HL-60/S4 treated with phorbol 12-myristate 13-acetate at 8.2 ng/mL for 4 days and 3 days (cell line): ENCODE data around the gene SZT2.
"Not testable (repeated sequence)": the region's sequence is repeated elsewhere in the genome, so short reads cannot be mapped to it uniquely, and the experiment has no call there.

ENCODE experiments used
- in situ Hi-C: fragments of 300-500 bp; cut with MboI; formaldehyde crosslinking; loops from 2 replicates; pipeline ENCODE4 v1.15.0; 2022; ENCODE audit warnings: low sequenced_read_pairs

The SZT2 gene

DNA sequence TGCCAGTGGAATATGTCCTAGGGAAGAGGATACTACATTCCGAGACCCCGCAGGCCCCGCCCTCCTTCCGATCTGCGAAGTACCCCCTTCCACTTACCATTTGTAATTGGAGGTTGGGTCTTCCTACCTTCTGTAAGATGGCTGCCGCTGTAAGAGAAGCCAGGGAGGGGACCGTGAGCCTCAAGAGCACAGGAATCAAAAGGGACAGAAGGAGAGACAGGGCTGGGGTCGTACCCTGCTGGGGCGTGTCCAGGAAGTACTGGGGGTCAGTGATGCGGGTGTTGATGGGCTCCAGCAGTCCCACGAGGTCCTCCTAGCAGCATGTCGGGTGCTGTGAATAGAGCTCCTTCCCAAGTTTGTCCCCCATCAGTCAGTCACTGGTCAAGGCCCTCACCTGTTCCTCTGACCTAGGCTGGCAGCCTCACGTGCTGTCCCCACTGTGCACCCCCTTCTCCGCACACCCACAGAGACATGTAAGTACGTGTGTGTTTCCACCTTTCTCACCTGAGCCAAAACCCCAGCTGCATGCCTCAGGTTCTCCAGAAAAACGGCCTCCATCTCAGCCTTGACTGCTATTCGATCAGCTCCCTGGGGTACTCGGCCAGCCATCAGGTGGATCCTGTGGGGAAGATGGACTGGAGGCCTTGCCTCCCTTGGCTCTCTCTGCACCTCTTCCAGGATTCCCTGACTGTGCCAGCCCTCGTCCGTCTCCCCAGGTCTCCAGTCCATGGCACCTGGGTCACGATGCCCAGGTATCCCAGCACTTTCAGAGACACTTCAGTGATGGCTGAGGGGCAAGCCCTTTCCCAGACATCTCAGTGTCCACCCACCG lies 62.2 kb downstream of the SZT2 start:
- in situ Hi-C loops: no loop called here

GRCh38 chr1:43452789-43453441 lies 63.2 kb downstream of the SZT2 start:
- in situ Hi-C loops: no loop called here

DNA sequence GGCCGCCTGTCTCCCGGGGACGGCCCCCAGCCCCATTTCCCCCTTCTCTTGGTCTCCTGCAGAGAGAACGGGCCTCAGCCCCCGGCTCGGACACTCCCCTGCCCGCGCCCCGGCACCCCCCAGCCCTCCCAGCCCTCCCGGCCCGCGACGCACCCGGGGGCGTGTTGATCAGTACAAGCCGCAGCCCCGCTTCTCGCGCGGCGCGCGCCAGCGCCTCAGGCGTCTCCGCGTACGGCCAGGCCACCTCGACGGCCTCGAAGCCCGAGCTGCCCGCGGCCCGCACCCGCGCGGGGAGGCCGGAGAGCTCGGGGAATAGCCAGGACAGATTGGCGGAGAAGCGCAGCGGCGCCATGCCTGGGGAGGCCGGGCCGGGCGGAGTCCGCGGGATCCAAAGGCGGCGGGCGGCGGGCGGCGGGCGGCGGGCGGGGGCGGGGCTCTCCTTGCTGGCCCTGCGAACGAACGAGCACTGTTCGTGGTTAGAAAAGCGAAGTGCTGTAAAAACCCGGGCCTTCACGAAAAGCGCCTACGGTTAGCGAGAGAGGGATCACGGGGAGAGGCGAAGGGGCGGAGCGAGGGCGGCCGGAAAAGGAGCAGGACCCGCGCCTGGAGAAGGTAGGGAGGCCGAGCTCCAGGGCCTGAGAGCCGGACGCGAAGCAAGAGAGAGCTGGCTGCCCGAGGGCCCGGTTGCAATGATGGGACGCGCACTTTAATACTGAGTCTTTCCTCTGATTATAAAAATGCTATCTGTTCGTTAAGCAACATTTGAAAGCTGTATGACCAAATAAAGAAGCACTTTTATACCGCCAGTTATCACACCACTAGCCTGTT lies 64.0 kb downstream of the SZT2 start, which contains the start of gene HYI:
Gene HYI (minus strand): TSS at position 490 of the 828 bp plus-strand sequence. CDS start 138 bp downstream, at position 352.
- in situ Hi-C loops: no loop called here

- in situ Hi-C loops: no loop called here
Observed at GRCh38 chr1:43454270-43455011, 64.7 kb downstream of the SZT2 start.

- in situ Hi-C loops: no loop called here
Observed at GRCh38 chr1:43455213-43455889, 65.7 kb downstream of the SZT2 start.

- in situ Hi-C loops: not testable (repeated sequence)
Observed at GRCh38 chr1:43458379-43458778, 68.7 kb downstream of the SZT2 start.

DNA sequence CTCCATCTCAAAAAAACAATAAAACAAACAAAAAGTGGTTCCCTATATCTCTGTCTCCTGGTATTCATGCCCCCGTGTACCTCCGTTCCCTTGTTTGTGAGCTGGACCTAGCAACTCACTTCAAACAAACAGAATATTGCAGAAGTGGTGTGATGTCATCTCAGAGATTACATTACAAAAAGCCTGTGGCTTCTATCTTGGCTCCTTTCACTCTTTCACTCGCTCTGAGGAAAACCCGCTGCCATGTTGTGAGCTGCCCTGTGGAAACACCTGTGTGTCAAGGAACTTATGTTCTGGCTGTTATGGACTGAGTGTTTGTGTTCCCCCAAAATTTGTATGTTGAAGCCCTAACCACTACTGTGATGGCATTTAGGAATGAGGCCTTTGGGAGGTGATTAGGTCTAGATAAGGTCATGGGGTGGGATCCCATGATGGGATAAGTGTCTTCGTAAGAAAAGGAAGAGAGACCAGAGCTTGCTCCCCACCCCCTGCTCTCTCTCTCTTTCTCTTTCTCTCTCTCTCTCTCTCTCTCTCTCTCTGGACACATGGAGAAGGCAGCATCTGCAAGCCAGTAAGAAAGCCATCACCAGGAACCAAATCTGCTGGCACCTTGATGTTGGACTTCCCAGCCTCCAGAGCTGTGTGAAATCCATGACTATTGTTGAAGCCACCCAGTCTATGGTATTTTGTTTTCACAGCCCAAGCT lies 71.4 kb downstream of the SZT2 start:
- in situ Hi-C loops: no loop called here

DNA sequence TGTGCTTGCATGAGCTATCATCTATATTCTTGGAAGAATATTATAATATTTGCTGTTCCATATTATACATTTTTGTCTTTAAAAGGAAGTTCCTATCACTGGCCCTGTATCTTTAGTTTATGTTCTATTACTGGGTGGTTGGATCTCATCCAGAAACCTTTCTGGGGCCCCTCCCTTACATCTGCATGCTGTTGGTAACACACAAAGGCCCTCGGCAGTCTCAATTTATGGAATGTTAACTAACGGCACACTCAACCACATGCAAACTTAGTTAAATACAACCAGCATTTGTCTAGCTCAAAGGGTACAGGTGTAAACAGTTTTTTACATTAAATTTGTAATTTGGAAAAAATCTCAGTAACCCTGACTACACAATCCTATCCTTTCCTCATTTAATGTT lies 73.8 kb downstream of the SZT2 start:
- in situ Hi-C loops: no loop called here

- in situ Hi-C loops: no loop called here
Observed at GRCh38 chr1:43464681-43465504, 75.2 kb downstream of the SZT2 start.

DNA sequence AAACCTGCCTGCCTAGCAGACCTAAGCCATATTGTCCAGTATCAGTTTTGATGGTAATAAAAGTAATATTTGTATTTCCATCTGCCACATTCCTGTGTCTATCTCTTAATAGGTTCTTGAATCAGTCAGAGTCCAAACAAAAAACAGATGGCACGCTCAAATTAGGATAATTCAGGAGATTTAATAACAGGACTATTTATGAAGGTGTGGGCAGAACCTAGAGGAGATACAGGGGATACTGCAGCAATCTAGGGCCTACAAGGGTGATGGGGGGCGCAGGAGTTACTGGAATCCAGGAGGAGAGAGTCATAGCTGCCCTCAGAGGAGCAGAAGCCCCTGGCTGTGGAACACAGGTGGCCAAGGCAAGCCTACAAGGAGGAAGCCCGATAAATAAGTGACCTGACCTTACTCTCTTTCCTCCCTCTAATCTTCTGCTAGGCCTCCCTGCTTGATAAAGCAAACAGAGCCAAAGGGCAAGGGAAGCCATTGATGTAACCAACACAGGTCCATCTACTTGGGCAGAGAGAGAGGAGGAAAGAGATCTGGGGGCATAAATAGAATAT lies 75.9 kb downstream of the SZT2 start:
- in situ Hi-C loops: no loop called here

DNA sequence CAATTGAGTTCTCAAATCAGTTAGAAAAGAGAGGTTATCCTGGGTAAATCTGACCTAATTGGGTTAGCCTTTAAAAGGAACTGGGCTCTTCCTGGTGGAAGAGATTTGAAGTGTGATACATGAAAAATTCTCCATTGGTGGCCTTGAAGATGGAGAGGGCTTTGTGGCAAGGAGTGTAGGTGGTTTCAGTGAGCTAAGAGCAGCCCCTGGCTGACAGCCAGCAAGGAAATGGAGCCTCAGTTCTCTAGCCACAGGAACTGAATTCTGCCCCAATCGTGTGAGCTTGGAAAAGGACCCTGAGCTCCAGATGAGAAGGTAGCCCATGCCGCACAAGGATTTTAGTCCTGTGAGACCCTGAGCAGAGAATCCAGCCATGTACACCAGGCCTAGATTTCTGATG lies 76.7 kb downstream of the SZT2 start:
- in situ Hi-C loops: no loop called here

DNA sequence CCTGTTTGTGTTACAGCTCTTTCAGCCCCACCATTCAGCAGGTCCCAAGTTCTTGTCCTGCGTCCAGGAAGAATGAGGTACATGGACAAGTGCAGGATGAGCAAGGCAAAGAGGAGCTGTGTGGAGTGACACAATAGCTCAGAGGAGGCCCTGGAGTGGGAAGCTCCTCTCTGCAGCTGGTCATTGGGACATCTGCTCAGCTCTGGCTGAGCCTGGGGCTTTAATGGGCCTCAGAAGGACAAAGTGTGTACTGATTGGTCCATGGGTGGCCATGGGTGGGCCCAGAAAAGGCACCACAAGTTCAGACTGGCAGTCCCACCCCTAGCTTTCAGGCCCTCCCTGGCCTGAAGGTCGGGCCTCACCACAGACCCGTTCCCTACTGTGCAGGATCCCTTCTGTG lies 78.7 kb downstream of the SZT2 start:
- in situ Hi-C loops: no loop called here

- in situ Hi-C loops: no loop called here
Observed at GRCh38 chr1:43469932-43470331, 80.2 kb downstream of the SZT2 start.

GRCh38 chr1:43472087-43472462 lies 82.4 kb downstream of the SZT2 start:
- in situ Hi-C loops: no loop called here

- in situ Hi-C loops: not testable (repeated sequence)
Observed at GRCh38 chr1:43472463-43473151, 82.9 kb downstream of the SZT2 start.

GRCh38 chr1:43473463-43473862 lies 83.8 kb downstream of the SZT2 start:
- in situ Hi-C loops: no loop called here

DNA sequence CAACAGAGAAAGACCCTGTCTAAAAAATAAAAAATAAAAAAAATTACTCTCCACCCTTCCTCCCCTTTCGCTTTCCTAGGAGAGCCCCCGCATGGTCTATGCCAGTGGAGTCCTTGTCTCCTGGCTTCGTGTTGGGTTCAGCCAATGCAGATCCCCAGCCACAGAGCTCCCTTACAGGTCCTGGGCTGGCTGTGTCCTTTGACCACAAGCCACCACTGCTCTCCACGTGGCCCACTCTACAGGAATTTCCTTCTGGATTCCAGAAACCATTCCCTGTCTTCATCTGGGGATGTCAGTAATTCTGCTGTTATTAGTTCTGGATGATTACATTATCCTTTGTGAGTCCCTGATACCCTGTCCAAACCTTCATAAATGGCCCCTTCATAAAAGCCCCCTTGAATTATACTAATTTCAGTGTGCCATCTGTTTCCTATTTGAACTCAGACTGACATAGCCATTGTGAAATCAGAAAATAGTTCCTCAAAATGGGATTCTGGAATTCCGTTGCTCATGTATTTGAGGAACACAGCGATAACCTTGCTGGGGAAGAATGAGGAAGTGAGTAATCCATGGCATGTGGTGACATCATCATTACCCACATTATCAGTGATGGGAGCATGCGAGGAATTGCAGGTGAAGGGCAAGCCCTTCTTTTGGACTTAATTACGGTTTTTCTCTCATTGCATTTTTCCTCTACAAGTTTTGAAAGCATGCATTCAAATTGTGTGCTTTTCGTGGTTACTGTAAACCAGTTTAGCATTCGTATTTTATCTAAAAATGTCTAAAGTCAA lies 86.1 kb downstream of the SZT2 start:
- in situ Hi-C loops: not testable (repeated sequence)
